Gastrocnemius medialis (tissue), 4 donors: ENCODE measurements around the gene PPP1R12B. TPM values are rescaled to one million over a fixed set of nuclear protein-coding genes. Genes with fewer than 3 reads are reported as not detected.

Source experiments
- ATAC-seq, 2 donors: fragments of 150-250 bp; one replicate each; pipeline ENCODE4 v1.9.1; 2016
- DNase-seq, 2 donors: peaks; one replicate each; pipeline ENCODE4 v3.0.0-alpha.2; 2019
- H3K27ac ChIP-seq, 4 donors: fragments of 200-600 bp; sonication (generic); 1 replicate in 1 of 4; 2 replicates in 3 of 4; pipeline ENCODE4 v1.5.1; 2016 to 2018; ENCODE audit warnings: mild to moderate bottlenecking in 2 of 4, moderate library complexity in 1 of 4
- H3K27me3 ChIP-seq, 3 donors: fragments of 200-600 bp; sonication (generic) in 2 of 3; 1 replicate in 1 of 3; 2 replicates in 2 of 3; pipeline versions ENCODE4 v1.5.1 to v1.6.0; 2016 to 2019; ENCODE audit warnings: mild to moderate bottlenecking in 1 of 3, moderate library complexity in 1 of 3
- H3K36me3 ChIP-seq, 2 donors: fragments of 200-600 bp; sonication (generic) in 1 of 2; one replicate each; pipeline ENCODE4 v1.5.1; 2017 to 2018
- H3K4me1 ChIP-seq, 2 donors: fragments of 200-600 bp; sonication (generic) in 1 of 2; one replicate each; pipeline ENCODE4 v1.5.1; 2016 to 2017; ENCODE audit warnings: mild to moderate bottlenecking in 2 of 2
- H3K4me3 ChIP-seq, 4 donors: fragments of 200-600 bp; sonication (generic) in 3 of 4; 1 replicate in 1 of 4; 2 replicates in 3 of 4; pipeline ENCODE4 v1.5.1; 2016 to 2019; ENCODE audit warnings: mild to moderate bottlenecking in 2 of 4
- H3K9me3 ChIP-seq, 3 donors: fragments of 200-600 bp; sonication (generic) in 2 of 3; 1 replicate in 1 of 3; 2 replicates in 2 of 3; pipeline ENCODE4 v1.5.1; 2016 to 2019
- CTCF ChIP-seq, 5 experiments: fragments of 450-650 bp in 3 of 5; fragments of 200-600 bp in 2 of 5; sonication (generic) in 2 of 5; IDR thresholded peaks in 4 of 5; conservative IDR thresholded peaks in 1 of 5; 1 replicate in 4 of 5; 2 replicates in 1 of 5; pipeline ENCODE4 v1.5.1; 2016 to 2019; ENCODE audit warnings: antibody characterized with exemption in 5 of 5, mild to moderate bottlenecking in 3 of 5, moderate library complexity in 3 of 5
- POLR2A ChIP-seq, 2 donors: fragments of 450-650 bp; IDR thresholded peaks; one replicate each; pipeline ENCODE4 v1.6.1; 2017; ENCODE audit warnings: antibody characterized with exemption in 2 of 2, mild to moderate bottlenecking in 2 of 2, moderate library complexity in 2 of 2
- in situ Hi-C, 4 donors: fragments of 200-750 bp; cut with MboI; loops; one replicate each; pipeline versions ENCODE4 v1.15.0 to v1.8.0; 2017; ENCODE audit warnings: low sequenced_read_pairs in 4 of 4
- intact Hi-C: fragments of 100-400 bp; cut with DNase I; formaldehyde crosslinking; loops from one replicate; pipeline ENCODE4 v1.15.1; 2023; ENCODE audit warnings: low total_unique reads
- total RNA-seq, 4 donors: library from RNA; depleted of rRNA; stranded (reverse); fragments of >200 nt; gene quantifications; one replicate each; pipeline versions ENCODE4 v1.1.0 to v1.2.3, GENCODE V29; 2016

Gene PPP1R12B
- total RNA-seq, 4 donors from 2014 or later, result 127 to 207 (median 139) TPM

DNA sequence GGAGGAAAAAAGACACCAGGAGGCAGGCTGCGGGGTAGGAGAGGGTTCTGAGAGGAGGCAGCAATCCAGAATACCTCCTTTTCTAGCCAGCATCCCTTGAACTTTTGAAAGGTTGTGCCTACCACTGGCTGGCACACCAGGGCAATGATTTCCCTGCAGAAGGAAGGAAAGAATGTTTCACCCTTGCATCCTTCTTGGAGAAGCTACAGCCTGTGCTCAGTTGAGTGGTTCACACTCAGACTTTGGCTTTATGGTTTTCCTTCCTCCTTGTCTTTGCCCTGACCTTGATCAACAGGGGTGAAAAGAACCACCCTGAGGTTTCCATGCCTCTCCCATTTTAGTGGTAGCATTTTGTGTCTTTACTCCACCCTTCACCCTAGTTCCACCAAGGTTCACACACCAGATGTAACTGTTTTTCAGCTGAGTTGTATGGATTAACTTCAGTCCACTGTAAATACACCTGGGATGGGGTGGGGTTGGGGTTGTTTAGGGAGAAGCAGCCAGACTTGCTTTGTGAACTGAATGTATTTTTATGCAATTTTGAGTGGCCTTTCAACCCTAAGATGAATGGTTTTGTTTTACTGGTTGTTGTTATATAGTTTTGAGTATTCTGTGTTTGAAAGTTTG lies 239.5 kb downstream of the PPP1R12B start:
- Histone ChIP-seq H3K27ac (peak overlapping the region; percentile 77 to 90 (median 82)), H3K4me1 (peaks cover 64% of the 10 kb centered on the region in 2 donors), H3K36me3 (peaks cover 0 to 6% of the 10 kb centered on the region in 2 donors), H3K9me3 (no peaks in the 10 kb centered on the region), H3K4me3 (no peak overlapping the region), H3K27me3 (no peaks in the 10 kb centered on the region)
- ATAC-seq (no peak), DNase-seq (no peak)
- TF ChIP-seq CTCF (IDR thresholded peaks at IDR 0.05 in 4 of 5, conservative IDR thresholded peaks at IDR 0.05 in 1 of 5) (no peak), POLR2A (IDR thresholded peaks at IDR 0.05) (no peak)
- in situ Hi-C loops (loop anchor here in 2 of 4 donors (25.0 kb wide), 1 partner anchor 251 kb away; the partner anchor contains the start of genes PPP1R12B (in 2 of the 2) and UBE2T (in 2 of the 2)), intact Hi-C loops (loop anchor here (2.0 to 5.0 kb wide), 2 partner anchors 41 to 87 kb away; no protein-coding TSS in a partner anchor)

- ATAC-seq, result peak; percentile 75 to 79
- TF ChIP-seq CTCF (IDR thresholded peaks at IDR 0.05 in 4 of 5, conservative IDR thresholded peaks at IDR 0.05 in 1 of 5) (no peak), POLR2A (IDR thresholded peaks at IDR 0.05) (no peak)
- Histone ChIP-seq H3K4me3 (no peak overlapping the region), H3K27ac (peak overlapping the region; percentile 77 to 90 (median 82)), H3K36me3 (no peaks in the 10 kb centered on the region), H3K4me1 (peaks cover 69 to 71% of the 10 kb centered on the region in 2 donors), H3K9me3 (no peaks in the 10 kb centered on the region), H3K27me3 (no peaks in the 10 kb centered on the region)
- no peak for DNase-seq
- in situ Hi-C loops, result loop anchor here in 2 of 4 donors (25.0 kb wide), 1 partner anchor 251 kb away; the partner anchor contains the start of genes PPP1R12B (in 2 of the 2) and UBE2T (in 2 of the 2)
- intact Hi-C loops, result loop anchor here (2.0 to 5.0 kb wide), 2 partner anchors 41 to 88 kb away; no protein-coding TSS in a partner anchor
Measured at GRCh38 chr1:202588503-202589189, 240.1 kb downstream of the PPP1R12B start.

DNA sequence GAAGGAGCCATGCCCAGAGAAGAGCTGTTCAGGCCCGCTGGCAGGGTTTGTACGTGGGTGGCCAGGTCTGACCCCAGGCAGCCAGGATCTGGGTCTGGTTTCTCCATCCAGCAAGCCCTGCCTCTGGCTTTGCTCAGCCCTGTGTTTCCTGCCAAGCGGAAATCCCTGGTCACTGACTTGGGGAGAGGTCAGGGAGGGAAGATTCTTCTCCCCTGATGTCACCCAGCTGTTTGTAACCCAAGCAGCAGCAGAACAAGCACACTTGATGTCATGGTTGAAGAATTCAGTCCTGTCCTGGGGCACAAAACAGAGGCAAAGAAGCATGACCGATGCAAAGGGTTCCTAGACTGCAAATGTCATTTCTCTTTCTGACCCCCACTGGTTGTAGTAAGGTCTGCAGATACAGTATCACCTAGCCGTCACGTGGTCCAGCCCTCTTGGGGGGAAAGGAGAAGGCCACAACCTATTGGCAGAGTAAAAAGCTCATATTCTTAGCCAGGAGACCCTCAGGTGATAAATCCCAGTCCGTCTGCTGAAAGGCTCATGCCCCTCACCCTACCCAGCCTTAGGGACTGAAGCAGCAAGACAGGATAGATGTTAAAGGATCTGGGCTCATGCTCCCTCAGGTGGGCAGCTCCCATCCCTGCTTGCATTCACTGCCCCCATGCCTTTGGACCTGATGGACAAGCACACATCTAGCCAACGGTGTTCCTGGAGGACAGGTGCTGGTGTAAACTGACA lies 240.9 kb downstream of the PPP1R12B start:
- TF ChIP-seq CTCF (IDR thresholded peaks at IDR 0.05 in 4 of 5, conservative IDR thresholded peaks at IDR 0.05 in 1 of 5), result no peak
- TF ChIP-seq POLR2A (IDR thresholded peaks at IDR 0.05), result no peak
- intact Hi-C loops, result loop anchor here (2.0 to 5.0 kb wide), 2 partner anchors 42 to 89 kb away; no protein-coding TSS in a partner anchor
- no peaks in the 10 kb centered on the region for H3K27me3 ChIP-seq
- H3K9me3 ChIP-seq, result no peaks in the 10 kb centered on the region
- DNase-seq, result peak; percentile 90 to 95
- peak overlapping the region; percentile 77 to 90 (median 82) for H3K27ac ChIP-seq
- H3K4me3 ChIP-seq, result no peak overlapping the region
- peak; percentile 95 to 96 for ATAC-seq
- in situ Hi-C loops, result loop anchor here in 2 of 4 donors (25.0 kb wide), 1 partner anchor 252 kb away; the partner anchor contains the start of genes PPP1R12B (in 2 of the 2) and UBE2T (in 2 of the 2)
- no peaks in the 10 kb centered on the region for H3K36me3 ChIP-seq
- peaks cover 70 to 71% of the 10 kb centered on the region in 2 donors for H3K4me1 ChIP-seq

DNA sequence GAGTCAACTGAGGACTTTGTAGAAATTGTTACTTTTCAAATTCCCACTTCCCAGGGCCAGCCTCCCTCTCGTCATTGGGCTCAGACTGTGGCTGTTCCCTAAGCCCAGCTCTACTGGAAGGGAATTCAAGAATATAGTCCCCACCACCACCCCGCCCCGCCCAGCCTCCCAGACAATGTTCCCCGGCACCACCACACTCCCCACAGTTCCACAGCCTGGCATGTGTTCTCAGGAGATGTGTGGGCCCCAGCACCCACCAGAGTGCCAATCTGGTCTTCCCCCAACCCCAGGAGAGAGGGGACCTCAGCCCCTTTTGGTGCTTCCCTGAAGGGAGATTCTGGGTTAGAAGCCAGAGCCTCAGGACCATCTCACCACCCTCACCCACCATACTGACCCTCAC lies 241.6 kb downstream of the PPP1R12B start:
- Histone ChIP-seq H3K36me3 (no peaks in the 10 kb centered on the region), H3K9me3 (no peaks in the 10 kb centered on the region), H3K4me1 (peaks cover 70% of the 10 kb centered on the region in 2 donors), H3K4me3 (no peak overlapping the region), H3K27me3 (no peaks in the 10 kb centered on the region), H3K27ac (peak overlapping the region; percentile 77 to 90 (median 82))
- intact Hi-C loops (loop anchor here (10.0 kb wide), 1 partner anchor 245 kb away; the partner anchor contains the start of genes PPP1R12B and UBE2T), in situ Hi-C loops (loop anchor here in 3 of 4 donors (10.0 to 25.0 kb wide), 2 partner anchors 85 to 253 kb away; partner anchors contain the start of genes PPP1R12B (in 2 of the 3) and UBE2T (in 2 of the 3))
- ATAC-seq (no peak), DNase-seq (no peak)
- no peak for TF ChIP-seq CTCF (IDR thresholded peaks at IDR 0.05 in 4 of 5, conservative IDR thresholded peaks at IDR 0.05 in 1 of 5)
- no peak for TF ChIP-seq POLR2A (IDR thresholded peaks at IDR 0.05)
